ENCODE data around the gene EML4.
A peak's percentile ranks its signal among the peaks of the same experiment; 100 is the strongest.

EML4 gene

DNA sequence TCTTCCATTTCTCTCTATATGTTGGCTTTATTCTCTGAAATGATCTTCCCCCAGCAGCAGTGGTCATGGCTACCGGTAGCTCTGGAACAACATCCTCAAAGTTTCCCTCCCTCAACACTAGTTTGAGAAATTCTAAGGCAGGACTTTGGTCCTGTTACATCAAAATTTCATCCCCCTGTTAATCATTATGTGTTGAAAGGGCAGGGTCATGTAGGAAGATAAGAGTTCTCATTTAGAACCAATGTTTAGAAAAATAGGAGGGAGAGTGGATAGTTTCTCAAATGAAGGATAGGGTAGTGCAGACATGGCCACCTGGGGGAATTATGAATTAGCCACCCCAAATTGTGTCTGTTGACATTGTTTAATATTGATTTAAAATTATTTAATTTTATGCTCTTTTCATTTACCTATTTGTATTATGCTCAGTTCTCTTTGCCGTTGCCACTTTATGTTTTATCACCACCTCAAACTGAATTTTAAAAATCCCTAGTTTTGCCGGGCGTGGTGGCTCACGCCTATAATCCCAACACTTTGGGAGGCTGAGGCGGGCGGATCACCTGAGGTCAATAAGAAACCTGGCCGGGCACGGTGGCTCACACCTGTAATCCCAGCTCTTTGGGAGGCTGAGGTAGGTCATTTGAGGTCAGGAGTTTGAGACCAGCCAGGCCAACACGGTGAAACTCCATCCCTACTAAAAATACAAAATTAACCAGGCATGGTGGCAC, 22.3 kb downstream of the EML4 start:
- TF ChIP-seq POLR2A (IDR thresholded peaks at IDR 0.05; ENCODE audit: low read length) (no peak), GATA1 (IDR thresholded peaks at IDR 0.05; ENCODE audit: low read depth, low read length) (no peak)
- no peak for DNase-seq

DNA sequence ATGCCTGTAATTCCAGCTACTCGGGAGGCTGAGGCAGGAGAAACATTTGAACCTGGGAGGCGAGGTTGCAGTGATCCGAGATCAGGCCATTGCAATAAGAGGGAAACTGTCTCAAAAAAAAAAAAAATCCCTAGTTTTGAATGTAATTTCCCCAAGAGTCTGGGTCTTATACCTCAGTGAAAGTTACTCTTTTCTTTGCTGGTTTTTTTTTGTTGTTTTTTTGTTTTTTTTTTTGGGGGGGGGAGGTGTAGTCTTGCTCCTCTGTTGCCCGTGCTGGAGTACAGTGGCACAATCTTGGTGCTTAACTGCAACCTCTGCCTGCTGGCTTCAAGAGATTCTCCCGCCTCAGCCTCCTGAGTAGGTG, 22.8 kb downstream of the EML4 start:
- TF ChIP-seq GATA1 (IDR thresholded peaks at IDR 0.05; ENCODE audit: low read depth, low read length) (no peak), POLR2A (IDR thresholded peaks at IDR 0.05; ENCODE audit: low read length) (no peak)
- no peak for DNase-seq

GRCh38 chr2:42192652-42193566, 23.8 kb downstream of the EML4 start:
- DNase-seq: no peak
- TF ChIP-seq POLR2A (IDR thresholded peaks at IDR 0.05; ENCODE audit: low read length) (no peak), GATA1 (IDR thresholded peaks at IDR 0.05; ENCODE audit: low read depth, low read length) (no peak)

DNA sequence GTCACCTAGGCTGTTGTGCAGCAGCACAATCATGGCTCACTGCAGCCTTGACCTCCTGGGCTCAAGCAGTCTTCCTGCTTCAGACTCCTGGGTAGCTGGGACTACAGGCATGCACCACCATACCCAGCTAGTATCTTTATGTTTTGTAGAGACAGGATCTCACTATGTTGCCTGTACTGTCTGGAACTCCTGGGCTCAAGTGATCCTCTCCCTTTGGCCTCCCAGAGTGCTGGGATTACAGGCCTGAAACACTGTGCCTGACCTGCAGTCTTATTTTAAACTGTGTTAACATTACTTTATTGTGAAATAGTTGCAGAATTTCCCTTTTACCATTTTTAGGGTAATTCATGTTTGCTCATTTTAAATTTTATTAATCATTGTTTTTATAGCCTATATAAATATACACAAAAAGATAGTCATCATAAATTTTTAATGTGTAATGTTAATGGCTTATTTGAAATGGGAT, 24.6 kb downstream of the EML4 start:
- no peak for DNase-seq
- TF ChIP-seq POLR2A (IDR thresholded peaks at IDR 0.05; ENCODE audit: low read length) (no peak), GATA1 (IDR thresholded peaks at IDR 0.05; ENCODE audit: low read depth, low read length) (no peak)

DNA sequence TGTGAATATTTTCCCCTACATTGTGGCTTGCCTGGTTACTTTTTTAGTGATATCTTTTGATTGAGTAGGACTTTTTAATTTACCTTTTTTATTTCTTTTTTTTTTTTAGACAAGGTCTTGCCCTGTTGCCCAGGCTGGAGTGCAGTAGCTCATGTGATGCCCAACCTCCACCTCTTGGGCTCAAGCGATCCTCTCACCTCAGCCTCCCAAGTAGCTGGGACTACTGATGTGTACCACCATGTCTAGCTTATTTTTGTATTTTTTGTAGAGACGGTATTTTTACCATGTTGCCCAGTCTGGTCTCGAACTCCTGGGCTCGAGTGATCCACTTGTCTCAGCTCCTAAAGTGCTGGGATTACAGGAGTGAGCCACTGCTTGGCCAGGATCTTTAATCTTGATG, 25.3 kb downstream of the EML4 start:
- TF ChIP-seq GATA1 (IDR thresholded peaks at IDR 0.05; ENCODE audit: low read depth, low read length): no peak
- no peak for DNase-seq

DNA sequence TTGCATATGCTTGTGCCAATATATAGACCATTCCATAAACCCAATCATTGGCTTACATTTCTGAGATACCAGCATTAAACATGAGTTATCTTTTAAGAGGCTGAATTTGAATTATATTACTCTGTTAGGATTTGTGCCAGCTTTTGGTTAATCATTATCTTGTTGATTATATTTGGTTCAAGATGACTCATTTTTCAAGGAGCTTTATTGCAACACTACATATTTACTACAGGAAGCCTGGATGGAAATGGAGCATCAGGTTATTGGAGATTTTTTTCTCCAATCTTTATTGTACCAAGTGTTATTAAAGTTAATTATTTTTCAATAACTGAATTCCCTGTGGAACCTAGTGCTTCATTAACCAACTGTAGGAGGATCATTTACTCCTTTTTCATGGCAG, 26.4 kb downstream of the EML4 start:
- TF ChIP-seq GATA1 (IDR thresholded peaks at IDR 0.05; ENCODE audit: low read depth, low read length) (no peak), POLR2A (IDR thresholded peaks at IDR 0.05; ENCODE audit: low read length) (no peak)
- no peak for DNase-seq

DNA sequence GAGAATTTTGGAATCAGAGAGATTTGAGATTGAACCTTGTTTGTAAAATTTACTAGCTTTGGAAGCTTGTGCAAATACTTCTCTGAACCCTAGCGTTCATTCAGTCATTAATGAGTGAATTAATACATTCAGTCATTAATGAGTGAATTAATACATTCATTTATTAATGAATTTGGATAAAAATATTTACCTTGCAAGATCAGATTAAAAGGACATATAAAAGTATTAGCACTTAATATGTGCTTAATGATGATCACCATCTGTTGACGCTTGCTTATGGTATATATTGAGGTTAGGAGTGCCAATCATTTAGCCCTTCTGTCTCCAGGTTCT, 26.9 kb downstream of the EML4 start:
- no peak for DNase-seq
- TF ChIP-seq GATA1 (IDR thresholded peaks at IDR 0.05; ENCODE audit: low read depth, low read length) (no peak), POLR2A (IDR thresholded peaks at IDR 0.05; ENCODE audit: low read length) (no peak)

GRCh38 chr2:42196403-42197267, 27.5 kb downstream of the EML4 start:
- TF ChIP-seq GATA1 (IDR thresholded peaks at IDR 0.05; ENCODE audit: low read depth, low read length) (no peak), POLR2A (IDR thresholded peaks at IDR 0.05; ENCODE audit: low read length) (no peak)
- DNase-seq: peak; percentile 61 to 63

DNA sequence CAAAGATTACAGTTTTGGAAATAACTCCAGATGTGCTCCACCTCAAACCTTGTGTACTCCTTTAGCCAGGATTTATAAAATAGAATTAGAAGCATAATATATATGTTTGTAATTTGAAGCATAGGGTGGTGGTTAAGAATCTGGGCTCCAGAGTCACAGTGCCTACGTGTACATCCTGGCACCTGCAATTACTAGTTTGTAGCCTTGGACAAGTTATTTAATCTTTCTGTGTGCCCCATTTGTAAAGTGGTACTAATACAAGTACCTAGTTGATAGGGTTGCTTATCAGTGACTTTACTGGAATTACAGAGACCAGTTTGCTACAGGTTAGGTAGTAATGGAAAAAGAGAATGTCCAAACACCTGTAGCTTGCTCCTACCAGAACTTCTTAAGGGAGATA, 28.6 kb downstream of the EML4 start:
- TF ChIP-seq POLR2A (IDR thresholded peaks at IDR 0.05; ENCODE audit: low read length) (no peak), GATA1 (IDR thresholded peaks at IDR 0.05; ENCODE audit: low read depth, low read length) (no peak)
- DNase-seq: no peak

DNA sequence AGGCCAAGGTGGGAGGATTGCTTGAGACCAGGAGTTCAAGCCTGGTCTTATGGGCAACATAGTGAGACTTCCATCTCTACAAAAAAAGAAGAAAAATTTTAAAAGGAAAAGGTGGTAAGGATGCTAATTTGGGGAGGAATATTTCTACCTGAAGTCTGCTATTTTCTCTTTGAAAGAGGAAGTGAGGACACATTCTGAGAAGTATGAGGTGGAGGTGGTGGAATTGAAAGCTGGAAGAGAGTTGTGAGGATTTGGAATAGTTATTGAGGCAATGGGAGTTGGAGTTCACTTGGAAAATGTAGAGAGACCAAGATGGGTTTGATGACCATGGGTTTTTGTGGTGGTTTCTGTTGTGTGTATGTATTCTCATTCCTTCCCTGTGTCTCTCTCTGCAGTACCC, 29.3 kb downstream of the EML4 start:
- TF ChIP-seq GATA1 (IDR thresholded peaks at IDR 0.05; ENCODE audit: low read depth, low read length): no peak
- TF ChIP-seq POLR2A (IDR thresholded peaks at IDR 0.05; ENCODE audit: low read length): no peak
- no peak for DNase-seq

DNA sequence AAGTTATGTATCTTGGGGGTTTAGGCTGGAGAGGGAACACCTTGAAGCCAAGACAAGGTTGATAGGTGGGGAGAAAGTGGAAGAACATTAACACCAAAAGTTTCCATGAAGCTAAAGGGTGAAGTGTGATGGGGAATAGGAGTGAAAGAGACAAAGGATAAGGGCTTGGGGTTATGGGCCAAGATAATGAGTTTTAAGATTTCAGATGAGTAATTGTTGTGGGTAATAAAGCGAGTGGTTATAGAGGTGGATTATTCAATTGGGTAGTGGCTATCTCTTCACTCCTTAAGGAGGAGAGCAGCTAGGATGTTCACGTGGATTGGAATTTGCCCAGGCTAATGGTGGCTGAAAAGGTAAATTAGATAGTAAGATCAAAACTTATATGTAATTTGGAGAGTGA, 29.8 kb downstream of the EML4 start:
- no peak for DNase-seq
- TF ChIP-seq GATA1 (IDR thresholded peaks at IDR 0.05; ENCODE audit: low read depth, low read length) (no peak), POLR2A (IDR thresholded peaks at IDR 0.05; ENCODE audit: low read length) (no peak)

- no peak for DNase-seq
- no peak for TF ChIP-seq GATA1 (IDR thresholded peaks at IDR 0.05; ENCODE audit: low read depth, low read length)
- no peak for TF ChIP-seq POLR2A (IDR thresholded peaks at IDR 0.05; ENCODE audit: low read length)
These were observed 30.5 kb downstream of the EML4 start for GRCh38 chr2:42199626-42200025.

- DNase-seq: no peak
- no peak for TF ChIP-seq GATA1 (IDR thresholded peaks at IDR 0.05; ENCODE audit: low read depth, low read length)
- no peak for TF ChIP-seq POLR2A (IDR thresholded peaks at IDR 0.05; ENCODE audit: low read length)
These were observed 32.0 kb downstream of the EML4 start for GRCh38 chr2:42200926-42201855.
